ENCODE results near the gene AGPS. TPM values are rescaled to one million over a fixed set of nuclear protein-coding genes. Genes with fewer than 3 reads are reported as not detected.

Gene AGPS
- total RNA-seq, 6 experiments from 2014 or later: 36.0 to 47.6 (median 43.1) TPM

DNA sequence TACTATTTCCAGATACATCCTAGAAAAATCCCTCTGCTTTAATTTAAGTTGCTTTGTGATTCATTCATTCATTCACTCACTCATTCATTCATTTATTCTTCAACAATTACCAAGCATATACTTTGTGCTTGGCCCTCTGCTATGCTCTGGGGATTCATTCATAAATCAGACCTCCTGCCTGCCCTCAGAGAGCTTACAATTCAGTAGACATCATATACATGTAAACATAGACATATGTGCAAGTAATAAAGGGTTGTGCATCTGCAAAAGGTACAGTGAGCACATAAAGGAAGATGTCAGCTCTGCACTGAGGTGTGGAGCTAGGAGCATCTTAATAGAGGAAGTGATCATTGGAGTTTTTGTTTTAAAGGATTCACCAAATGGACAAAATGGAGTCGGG, 189.4 kb downstream of the AGPS start:
- Mint-ChIP-seq H3K4me3 (no peak overlapping the region), H3K27ac (no peak overlapping the region), H3K4me1 (ENCODE audit: low read depth) (no peaks in the 10 kb centered on the region), H3K9me3 (no peaks in the 10 kb centered on the region), H3K27me3 (ENCODE audit: insufficient read depth) (peaks cover 14% of the 10 kb centered on the region), H3K36me3 (ENCODE audit: low read depth) (no peaks in the 10 kb centered on the region)
- DNase-seq: no peak
- TF ChIP-seq, protein P1, sequence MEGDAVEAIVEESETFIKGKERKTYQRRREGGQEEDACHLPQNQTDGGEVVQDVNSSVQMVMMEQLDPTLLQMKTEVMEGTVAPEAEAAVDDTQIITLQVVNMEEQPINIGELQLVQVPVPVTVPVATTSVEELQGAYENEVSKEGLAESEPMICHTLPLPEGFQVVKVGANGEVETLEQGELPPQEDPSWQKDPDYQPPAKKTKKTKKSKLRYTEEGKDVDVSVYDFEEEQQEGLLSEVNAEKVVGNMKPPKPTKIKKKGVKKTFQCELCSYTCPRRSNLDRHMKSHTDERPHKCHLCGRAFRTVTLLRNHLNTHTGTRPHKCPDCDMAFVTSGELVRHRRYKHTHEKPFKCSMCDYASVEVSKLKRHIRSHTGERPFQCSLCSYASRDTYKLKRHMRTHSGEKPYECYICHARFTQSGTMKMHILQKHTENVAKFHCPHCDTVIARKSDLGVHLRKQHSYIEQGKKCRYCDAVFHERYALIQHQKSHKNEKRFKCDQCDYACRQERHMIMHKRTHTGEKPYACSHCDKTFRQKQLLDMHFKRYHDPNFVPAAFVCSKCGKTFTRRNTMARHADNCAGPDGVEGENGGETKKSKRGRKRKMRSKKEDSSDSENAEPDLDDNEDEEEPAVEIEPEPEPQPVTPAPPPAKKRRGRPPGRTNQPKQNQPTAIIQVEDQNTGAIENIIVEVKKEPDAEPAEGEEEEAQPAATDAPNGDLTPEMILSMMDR (IDR thresholded peaks at IDR 0.05): no peak

DNA sequence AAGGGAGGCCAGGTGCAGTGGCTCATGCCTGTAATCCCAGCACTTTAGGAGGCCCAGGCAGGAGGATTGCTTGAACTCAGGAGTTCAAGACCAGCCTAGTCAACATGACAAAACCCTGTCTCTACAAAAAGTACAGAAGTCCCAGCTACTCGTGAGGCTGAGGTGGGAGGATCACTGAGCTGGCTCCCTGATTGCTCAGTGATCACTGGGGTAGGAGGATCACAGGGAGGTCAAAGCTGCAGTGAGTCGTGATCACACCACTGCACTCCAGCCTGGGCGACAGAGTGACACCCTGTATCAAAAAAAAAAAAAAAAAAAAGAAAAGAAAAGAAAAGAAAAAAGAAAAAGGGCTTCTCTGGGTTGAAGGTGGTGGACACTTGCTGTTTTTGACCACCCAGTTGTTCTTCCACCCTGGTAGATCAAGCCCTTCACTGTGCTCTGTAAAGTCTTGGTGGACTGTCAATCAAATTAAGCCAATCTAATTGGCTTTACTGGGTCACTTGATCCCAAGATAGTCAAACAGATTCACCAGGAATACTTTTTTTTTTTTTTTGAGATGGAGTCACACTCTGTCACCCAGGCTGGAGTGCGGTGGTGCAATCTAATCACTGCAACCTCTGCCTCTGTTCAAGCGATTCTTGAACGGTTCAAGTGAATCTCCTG, 191.6 kb downstream of the AGPS start:
- H3K36me3 Mint-ChIP-seq (ENCODE audit: low read depth): no peaks in the 10 kb centered on the region

DNA sequence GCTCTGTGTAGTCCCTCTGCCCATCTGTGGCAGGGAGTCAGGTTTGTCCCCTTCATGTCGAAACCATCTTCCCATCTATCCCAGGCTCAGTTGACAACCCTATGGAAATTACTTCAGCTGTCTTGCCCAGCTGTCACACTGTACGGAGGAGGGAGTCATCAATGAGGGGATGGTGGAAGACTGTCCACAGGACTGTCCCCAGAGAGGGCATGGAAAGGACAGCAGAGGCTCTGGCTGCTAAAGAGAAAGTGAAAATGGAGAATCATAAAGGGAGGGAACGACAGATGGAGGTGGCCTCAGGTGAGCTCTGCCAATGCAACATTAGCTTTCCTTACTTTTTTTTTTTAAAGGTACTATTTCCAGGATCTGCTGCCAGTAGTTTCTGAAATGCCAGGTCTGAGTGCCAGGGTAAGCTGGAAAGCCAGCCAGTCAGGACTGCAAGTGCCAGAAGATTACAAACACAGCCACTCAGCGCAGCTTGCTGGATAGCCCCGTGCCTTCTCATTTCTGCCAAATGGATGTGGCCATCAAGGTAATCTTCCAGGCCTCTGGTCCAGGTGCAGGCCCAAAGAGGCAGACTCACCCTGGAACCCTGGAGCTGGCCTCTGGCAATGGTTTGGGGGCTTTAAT, 192.8 kb downstream of the AGPS start:
- peak overlapping the region; percentile 49; the same call in 1 of the 2 replicates for H3K4me3 Mint-ChIP-seq
- H3K4me1 Mint-ChIP-seq (ENCODE audit: low read depth): no peaks in the 10 kb centered on the region
- no peak overlapping the region for H3K27ac Mint-ChIP-seq
- no peaks in the 10 kb centered on the region for H3K36me3 Mint-ChIP-seq (ENCODE audit: low read depth)
- peaks cover 16% of the 10 kb centered on the region for H3K27me3 Mint-ChIP-seq (ENCODE audit: insufficient read depth)
- no peak for DNase-seq
- H3K9me3 Mint-ChIP-seq: no peaks in the 10 kb centered on the region
- TF ChIP-seq, protein P1 (IDR thresholded peaks at IDR 0.05): no peak

More for the DNA sequence above, 191.6 kb downstream of the AGPS start:
- Mint-ChIP-seq H3K4me1 (ENCODE audit: low read depth) (no peaks in the 10 kb centered on the region), H3K4me3 (no peak overlapping the region), H3K27me3 (ENCODE audit: insufficient read depth) (peaks cover 14% of the 10 kb centered on the region), H3K27ac (no peak overlapping the region), H3K9me3 (no peaks in the 10 kb centered on the region)
- TF ChIP-seq, protein P1 (IDR thresholded peaks at IDR 0.05): no peak
- DNase-seq: no peak

DNA sequence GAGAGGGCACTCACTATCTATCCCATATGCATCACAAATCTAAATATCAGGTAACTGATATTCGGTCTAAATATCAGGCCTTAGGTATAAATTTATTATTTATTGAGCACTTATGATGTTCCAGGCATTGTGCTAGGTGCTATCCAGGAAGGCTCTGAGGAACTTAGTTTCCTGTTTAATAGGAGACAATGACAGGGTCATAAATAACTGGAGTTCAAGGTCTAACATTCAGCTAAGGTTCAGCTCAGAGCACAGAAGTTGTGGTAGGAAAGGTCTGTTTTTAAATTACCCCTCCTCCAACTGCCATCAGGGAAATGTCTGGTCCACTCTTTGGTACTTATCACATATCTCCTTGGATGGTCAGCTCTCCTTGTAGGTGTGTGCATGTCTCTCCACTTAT, 193.6 kb downstream of the AGPS start:
- H3K4me3 Mint-ChIP-seq: no peak overlapping the region
- TF ChIP-seq, protein P1 (IDR thresholded peaks at IDR 0.05): no peak
- peaks cover 13% of the 10 kb centered on the region for H3K27me3 Mint-ChIP-seq (ENCODE audit: insufficient read depth)
- H3K27ac Mint-ChIP-seq: no peak overlapping the region
- no peaks in the 10 kb centered on the region for H3K9me3 Mint-ChIP-seq
- DNase-seq: no peak
- no peaks in the 10 kb centered on the region for H3K4me1 Mint-ChIP-seq (ENCODE audit: low read depth)
- no peaks in the 10 kb centered on the region for H3K36me3 Mint-ChIP-seq (ENCODE audit: low read depth)

DNA sequence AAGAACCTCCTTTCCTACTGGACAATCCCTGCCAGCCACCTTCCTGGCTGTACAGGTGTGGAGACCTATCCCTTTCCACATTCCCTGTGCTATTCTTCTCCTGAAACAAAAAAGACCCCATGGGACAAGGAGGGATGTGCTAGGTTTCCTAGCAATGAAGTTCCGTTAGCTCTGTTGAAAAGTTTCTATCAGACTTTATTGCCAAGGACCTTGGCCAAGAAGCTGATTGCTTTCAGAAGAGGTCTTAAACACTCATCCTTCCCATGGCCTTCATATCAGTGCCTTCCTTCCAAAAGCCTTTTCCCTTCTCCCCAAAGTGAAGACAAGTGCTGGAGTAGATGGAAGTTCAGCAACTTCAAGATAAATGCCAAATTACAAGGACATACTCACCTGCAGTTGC, 194.8 kb downstream of the AGPS start:
- TF ChIP-seq, protein P1 (IDR thresholded peaks at IDR 0.05): no peak
- no peak overlapping the region for H3K4me3 Mint-ChIP-seq

More for the DNA sequence above, 194.8 kb downstream of the AGPS start:
- H3K9me3 Mint-ChIP-seq: no peaks in the 10 kb centered on the region
- peaks cover 9% of the 10 kb centered on the region for H3K27me3 Mint-ChIP-seq (ENCODE audit: insufficient read depth)
- H3K36me3 Mint-ChIP-seq (ENCODE audit: low read depth): no peaks in the 10 kb centered on the region
- no peak overlapping the region for H3K27ac Mint-ChIP-seq
- no peak for DNase-seq
- H3K4me1 Mint-ChIP-seq (ENCODE audit: low read depth): no peaks in the 10 kb centered on the region

Data from HFFc6 (cell line).